ENCODE data around the gene ITGB4. TPM values are rescaled to one million over a fixed set of nuclear protein-coding genes. Genes with fewer than 3 reads are reported as not detected.
"Not testable (repeated sequence)": the region's sequence is repeated elsewhere in the genome, so short reads cannot be mapped to it uniquely, and the experiment has no call there.

Gene ITGB4
- total RNA-seq, 1 experiment from 2014 or later, result not detected

DNA sequence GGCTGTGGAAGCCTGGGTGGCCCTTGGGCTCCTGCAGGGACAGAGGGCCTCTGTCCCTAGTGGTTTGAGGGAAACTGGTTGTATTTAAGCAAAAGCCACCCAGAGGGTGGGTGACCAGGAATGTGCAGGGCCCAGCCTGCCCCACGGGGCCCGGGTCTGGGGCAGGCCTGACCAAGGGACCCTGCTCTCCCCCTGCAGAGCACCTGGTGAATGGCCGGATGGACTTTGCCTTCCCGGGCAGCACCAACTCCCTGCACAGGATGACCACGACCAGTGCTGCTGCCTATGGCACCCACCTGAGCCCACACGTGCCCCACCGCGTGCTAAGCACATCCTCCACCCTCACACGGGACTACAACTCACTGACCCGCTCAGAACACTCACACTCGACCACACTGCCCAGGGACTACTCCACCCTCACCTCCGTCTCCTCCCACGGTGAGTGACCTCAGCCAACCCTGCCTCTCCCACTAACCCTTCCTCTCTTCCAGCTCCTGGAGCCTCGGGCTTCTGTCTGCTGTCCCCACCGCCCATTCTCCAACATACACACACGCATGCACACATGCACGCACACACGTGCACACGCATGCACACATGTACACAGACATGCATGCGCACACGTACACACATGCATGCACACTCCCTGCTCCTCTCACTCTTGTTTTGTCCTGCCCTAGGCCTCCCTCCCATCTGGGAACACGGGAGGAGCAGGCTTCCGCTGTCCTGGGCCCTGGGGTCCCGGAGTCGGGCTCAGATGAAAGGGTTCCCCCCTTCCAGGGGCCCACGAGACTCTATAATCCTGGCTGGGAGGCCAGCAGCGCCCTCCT, 33.3 kb downstream of the ITGB4 start:
- Histone ChIP-seq H3K9me3 (no peaks in the 10 kb centered on the region), H3K27me3 (no peaks in the 10 kb centered on the region), H3K4me3 (no peak overlapping the region), H3K36me3 (no peaks in the 10 kb centered on the region)
- DNase-seq, result no peak

DNA sequence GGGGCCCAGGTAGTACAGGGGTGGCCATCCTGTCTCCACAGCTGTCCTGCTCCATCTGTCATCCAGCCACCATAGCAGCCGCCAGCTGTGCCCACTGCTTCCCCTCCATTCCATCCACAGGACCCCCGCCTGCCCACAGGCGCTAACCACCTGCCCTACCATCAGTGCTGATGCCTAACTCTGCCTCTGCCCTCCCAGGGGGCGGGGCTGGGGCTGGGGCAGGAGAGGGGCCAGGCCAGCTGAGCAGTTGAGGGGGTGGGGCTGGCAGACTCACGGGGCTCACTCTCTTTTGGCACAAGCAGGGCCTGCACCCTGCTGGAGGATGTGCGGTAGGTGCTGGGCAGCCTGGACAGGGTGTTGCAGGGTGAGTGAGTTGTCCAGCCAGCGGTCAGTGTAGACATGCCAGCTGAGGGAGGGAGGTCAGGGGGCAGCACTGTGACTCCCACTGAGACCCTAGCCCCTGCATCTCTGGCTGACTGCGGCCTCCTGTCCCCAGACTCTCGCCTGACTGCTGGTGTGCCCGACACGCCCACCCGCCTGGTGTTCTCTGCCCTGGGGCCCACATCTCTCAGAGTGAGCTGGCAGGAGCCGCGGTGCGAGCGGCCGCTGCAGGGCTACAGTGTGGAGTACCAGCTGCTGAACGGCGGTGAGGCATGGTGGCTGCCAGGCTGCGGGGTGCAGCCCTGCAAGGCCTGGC, 34.1 kb downstream of the ITGB4 start:
- Histone ChIP-seq H3K9me3 (no peaks in the 10 kb centered on the region), H3K4me3 (no peak overlapping the region), H3K27me3 (no peaks in the 10 kb centered on the region), H3K36me3 (no peaks in the 10 kb centered on the region)
- DNase-seq, result peak; percentile 48

DNA sequence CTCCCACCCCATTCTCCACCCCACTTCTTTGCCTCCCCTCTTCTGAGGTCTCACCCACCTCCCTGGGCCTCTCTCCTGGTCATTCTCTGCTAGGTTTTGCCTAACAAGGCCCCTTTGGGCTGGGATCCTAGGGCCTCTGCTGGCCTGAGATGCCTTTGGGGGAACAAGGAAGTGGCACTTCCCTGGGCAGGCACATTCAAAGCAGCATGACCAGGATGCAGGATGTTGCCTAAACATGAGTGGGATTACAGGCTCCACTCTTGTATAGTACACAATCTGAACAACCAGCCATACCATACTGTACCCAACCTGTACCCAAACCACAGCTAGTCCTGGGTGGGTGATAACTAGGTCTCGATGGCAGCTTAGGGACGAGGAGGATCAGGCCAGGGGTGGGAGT, 34.7 kb downstream of the ITGB4 start:
- no peaks in the 10 kb centered on the region for H3K9me3 ChIP-seq
- no peaks in the 10 kb centered on the region for H3K27me3 ChIP-seq
- H3K4me3 ChIP-seq, result no peak overlapping the region
- H3K36me3 ChIP-seq, result no peaks in the 10 kb centered on the region
- no peak for DNase-seq

DNA sequence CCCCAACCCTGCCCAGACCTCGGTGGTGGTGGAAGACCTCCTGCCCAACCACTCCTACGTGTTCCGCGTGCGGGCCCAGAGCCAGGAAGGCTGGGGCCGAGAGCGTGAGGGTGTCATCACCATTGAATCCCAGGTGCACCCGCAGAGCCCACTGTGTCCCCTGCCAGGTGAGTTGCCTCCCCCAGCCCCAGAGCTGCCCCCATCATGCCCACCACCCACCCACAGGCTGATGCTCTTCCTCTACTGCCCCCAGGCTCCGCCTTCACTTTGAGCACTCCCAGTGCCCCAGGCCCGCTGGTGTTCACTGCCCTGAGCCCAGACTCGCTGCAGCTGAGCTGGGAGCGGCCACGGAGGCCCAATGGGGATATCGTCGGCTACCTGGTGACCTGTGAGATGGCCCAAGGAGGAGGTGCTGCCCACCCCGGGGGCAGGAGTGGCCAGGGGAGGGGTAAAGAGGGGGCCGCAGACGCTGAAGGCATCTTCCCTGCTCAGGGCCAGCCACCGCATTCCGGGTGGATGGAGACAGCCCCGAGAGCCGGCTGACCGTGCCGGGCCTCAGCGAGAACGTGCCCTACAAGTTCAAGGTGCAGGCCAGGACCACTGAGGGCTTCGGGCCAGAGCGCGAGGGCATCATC, 35.3 kb downstream of the ITGB4 start:
- Histone ChIP-seq H3K27me3 (no peaks in the 10 kb centered on the region), H3K4me3 (no peak overlapping the region), H3K36me3 (no peaks in the 10 kb centered on the region), H3K9me3 (no peaks in the 10 kb centered on the region)
- no peak for DNase-seq

DNA sequence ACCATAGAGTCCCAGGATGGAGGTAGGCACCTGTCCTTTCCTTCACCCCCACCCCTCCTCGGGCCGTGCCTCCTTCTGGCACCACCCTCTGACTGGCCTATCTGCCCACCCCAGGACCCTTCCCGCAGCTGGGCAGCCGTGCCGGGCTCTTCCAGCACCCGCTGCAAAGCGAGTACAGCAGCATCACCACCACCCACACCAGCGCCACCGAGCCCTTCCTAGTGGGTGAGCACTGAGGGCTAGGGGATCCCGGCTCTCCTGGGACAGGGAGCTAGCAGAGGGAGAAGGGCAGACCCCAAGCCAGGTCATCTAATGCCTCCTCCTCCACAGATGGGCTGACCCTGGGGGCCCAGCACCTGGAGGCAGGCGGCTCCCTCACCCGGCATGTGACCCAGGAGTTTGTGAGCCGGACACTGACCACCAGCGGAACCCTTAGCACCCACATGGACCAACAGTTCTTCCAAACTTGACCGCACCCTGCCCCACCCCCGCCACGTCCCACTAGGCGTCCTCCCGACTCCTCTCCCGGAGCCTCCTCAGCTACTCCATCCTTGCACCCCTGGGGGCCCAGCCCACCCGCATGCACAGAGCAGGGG, 35.9 kb downstream of the ITGB4 start:
- Histone ChIP-seq H3K36me3 (no peaks in the 10 kb centered on the region), H3K9me3 (no peaks in the 10 kb centered on the region), H3K4me3 (no peak overlapping the region), H3K27me3 (no peaks in the 10 kb centered on the region)
- DNase-seq, result no peak

DNA sequence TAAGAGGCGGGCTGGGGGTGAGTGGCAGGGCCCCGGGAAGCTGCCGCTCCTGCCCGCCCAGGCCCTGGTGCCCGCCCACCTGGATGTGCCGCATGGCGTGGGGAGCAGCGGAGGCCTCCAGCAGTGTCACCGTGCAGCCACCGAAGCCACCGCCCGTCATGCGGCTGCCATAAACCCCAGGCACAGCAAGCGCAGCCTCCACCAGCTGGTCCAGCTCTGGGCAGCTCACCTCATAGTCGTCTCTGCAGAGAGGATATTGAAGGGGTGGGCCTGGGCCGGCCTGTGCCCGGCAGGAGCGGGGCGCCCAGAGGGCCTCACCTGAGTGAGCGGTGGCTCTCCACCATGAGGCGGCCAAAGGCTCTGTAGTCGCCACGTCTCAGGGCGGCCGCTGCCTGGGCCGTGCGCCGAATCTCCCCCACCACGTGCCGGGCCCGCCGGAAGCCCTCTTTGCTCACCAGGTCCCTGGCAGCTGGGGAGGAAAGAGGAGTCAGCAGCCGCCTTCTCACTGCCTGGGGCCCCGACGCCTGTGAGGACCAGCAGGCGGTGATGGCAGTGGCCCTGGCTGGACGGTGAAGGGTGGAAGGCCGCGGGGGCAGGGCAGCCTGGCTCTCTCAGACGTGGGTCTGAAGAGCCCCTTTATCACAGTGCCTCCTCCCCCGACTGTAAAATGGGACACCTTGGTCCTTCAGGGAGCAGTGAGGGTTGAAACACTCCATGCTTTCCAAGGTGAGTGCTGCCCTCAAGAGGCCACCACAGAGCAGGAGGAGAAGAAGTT, 37.1 kb downstream of the ITGB4 start:
- no peak overlapping the region for H3K4me3 ChIP-seq
- H3K36me3 ChIP-seq, result 0 out of 2 replicates have a peak, but pooled peaks cover 3% of the 10 kb centered on the region
- no peaks in the 10 kb centered on the region for H3K27me3 ChIP-seq
- no peak for DNase-seq
- H3K9me3 ChIP-seq, result no peaks in the 10 kb centered on the region

DNA sequence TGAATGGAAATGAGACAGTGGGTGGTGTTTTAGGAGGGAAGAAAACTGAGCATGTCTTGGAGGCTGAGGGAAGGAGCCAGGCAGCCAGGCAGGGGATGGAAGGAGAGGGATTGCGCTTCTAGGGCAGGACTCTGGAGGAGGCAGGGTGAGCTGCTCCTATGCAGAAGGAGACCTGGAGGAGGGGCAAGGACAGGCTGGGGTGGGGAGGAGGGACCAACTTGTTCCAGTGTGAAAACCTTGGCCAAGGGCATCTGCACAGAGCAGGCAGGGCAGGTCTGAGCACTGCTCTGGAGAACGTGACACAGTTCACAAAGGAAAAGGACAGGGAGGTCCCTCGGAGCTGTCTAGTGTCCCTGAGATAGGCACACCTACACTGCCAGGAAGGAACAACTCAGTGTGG, 38.2 kb downstream of the ITGB4 start:
- DNase-seq, result no peak
- Histone ChIP-seq H3K4me3 (no peak overlapping the region), H3K27me3 (no peaks in the 10 kb centered on the region), H3K9me3 (no peaks in the 10 kb centered on the region), H3K36me3 (0 out of 2 replicates have a peak, but pooled peaks cover 4% of the 10 kb centered on the region)

DNA sequence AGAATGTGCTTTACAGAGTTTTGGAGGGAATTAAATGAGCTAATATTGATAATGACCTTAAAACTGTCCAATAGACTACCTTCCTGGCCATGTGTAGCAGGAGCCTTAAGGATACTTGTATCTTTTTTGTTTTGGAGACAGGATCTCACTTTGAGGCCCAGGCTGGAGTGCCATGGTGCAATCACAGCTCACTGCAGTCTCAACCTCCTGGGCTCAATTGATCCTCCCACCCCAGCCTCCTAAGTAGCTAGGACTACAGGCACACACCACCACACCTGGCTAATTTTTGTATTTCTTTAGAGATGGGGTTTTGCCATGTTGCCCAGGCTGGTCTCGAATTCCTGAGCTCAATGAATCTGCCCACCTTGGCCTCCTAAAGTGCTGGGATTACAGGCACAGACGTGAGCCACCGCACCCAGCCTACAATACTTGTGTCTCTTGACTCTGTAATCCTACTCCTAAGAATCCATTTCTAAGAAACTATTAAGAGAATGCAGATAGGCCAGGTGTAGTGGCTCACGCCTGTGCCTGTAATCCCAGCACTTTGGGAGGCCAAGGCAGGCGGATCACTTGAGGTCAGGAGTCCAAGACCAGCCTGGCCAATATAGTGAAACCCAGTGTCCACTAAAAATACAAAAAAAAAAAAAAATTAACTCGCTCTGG, 38.9 kb downstream of the ITGB4 start:
- not testable (repeated sequence) for H3K4me3 ChIP-seq, H3K36me3 ChIP-seq, H3K27me3 ChIP-seq, H3K9me3 ChIP-seq, DNase-seq

DNA sequence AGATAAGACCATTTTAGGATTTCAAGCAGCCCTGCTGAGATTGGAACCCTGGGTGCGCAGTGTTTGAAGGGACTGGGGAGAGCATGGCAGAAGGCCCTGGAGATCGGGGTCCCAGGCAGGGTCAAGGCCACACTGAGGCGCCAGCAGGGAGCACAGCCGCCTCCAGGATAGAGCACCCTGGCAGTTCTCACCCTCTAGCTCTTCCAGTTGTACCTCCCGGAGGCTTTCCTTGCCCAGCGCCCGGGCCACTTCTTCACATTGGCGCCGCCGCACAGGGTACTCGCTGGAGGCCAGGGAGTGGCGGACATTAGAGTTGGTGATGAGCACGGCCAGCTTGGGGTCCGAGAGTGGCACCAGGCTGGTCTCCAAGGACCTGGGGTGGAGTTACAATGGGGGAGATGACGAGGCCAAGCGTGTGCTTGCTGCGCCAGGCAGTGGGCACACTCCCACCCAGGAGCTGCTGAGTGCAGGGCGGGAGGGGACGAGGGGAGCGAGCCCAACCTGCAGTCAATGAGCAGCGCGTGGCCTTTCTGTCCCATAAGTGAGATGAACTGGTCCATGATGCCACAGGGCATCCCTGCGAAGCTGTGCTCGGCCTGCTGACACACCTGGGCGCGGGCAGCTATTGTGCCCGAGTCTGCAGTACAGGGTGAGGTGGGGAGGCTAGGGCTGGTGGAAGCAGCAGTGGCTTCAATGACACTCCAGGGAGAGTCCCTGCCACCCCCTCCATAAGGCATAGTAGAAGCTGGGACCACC, 41.4 kb downstream of the ITGB4 start:
- Histone ChIP-seq H3K27me3 (no peaks in the 10 kb centered on the region), H3K4me3 (no peak overlapping the region)
- no peak for DNase-seq

DNA sequence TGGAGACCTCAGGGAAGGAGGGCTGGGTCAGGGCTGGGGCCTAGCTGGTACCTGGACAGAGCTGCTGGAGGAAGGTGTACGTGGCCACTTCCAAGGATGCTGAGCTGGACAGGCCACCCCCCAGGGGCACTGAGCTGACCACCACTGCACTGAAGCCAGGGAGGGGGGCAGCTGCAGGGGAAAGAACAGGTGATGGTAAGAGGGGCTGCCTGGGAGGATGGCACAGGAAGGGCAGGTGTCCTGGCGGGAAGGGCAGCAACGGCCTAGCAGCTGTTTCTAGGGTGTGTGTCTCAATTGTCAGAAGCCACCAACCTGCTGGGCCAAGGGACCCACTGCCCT, 42.0 kb downstream of the ITGB4 start:
- 0 out of 2 replicates have a peak, but pooled peaks cover 4% of the 10 kb centered on the region for H3K36me3 ChIP-seq
- no peak overlapping the region for H3K4me3 ChIP-seq
- DNase-seq, result no peak
- no peaks in the 10 kb centered on the region for H3K27me3 ChIP-seq
- H3K9me3 ChIP-seq, result no peaks in the 10 kb centered on the region

More for the DNA sequence above, 41.4 kb downstream of the ITGB4 start:
- Histone ChIP-seq H3K36me3 (0 out of 2 replicates have a peak, but pooled peaks cover 4% of the 10 kb centered on the region), H3K9me3 (no peaks in the 10 kb centered on the region)

DNA sequence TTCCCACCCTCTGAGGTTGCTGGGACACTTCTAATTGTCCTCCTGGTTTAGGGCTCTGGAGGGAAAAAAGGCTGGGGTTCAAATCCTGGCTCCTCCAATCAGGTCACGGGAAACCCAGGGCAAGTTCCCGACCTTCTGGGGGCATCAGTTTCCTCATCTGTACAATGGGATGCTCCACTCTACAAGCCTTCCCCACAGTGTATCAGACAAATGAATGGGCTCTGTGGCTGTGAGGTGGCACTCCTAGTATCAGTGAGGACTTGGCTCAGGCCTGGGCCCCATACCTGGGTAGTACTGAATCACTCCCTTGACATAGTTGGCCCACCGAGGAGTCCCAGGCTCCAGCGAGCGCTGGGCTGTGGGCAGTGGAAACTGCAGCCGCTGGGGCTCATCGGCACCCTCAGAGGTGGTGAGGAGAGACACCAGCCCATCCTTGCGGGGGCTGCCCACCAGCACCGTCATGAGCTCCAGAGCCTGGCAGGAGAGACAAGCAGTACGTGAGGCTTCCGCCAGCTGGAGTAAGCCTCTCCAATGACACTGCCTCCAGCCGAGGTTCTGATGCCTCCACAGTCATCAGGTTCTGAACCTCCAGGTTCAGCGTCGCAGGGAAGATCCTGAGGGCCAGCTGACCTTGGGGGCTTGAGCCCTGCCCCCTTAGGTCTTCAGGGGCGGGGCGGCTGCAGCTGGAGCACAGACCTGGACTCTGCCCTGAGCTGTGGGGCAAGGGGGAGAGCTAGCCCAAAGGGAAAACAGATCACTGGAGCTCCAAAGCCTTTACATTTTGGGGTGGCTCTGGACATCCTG, 42.6 kb downstream of the ITGB4 start:
- H3K9me3 ChIP-seq, result no peaks in the 10 kb centered on the region
- no peak for DNase-seq
- H3K4me3 ChIP-seq, result peak overlapping the region; percentile 69
- 0 out of 2 replicates have a peak, but pooled peaks cover 4% of the 10 kb centered on the region for H3K36me3 ChIP-seq
- no peaks in the 10 kb centered on the region for H3K27me3 ChIP-seq

DNA sequence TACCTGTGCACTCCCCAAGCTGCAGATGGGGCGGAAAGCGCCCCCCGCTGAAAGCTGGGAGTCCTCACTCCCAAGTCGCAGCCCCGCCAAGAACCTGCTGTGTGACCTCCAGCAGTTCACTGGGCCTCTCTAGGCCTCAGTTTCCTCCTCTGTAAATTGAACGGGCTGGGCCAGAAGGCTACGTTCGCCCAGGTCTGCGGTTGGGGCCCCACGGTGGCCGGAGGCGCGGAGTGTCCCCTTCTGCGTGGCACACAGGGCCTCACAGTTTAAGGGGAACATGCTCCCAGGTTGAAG, 43.1 kb downstream of the ITGB4 start:
- peak overlapping the region; percentile 69 for H3K4me3 ChIP-seq
- H3K27me3 ChIP-seq, result no peaks in the 10 kb centered on the region
- H3K36me3 ChIP-seq, result 0 out of 2 replicates have a peak, but pooled peaks cover 4% of the 10 kb centered on the region
- DNase-seq, result no peak
- H3K9me3 ChIP-seq, result no peaks in the 10 kb centered on the region

DNA sequence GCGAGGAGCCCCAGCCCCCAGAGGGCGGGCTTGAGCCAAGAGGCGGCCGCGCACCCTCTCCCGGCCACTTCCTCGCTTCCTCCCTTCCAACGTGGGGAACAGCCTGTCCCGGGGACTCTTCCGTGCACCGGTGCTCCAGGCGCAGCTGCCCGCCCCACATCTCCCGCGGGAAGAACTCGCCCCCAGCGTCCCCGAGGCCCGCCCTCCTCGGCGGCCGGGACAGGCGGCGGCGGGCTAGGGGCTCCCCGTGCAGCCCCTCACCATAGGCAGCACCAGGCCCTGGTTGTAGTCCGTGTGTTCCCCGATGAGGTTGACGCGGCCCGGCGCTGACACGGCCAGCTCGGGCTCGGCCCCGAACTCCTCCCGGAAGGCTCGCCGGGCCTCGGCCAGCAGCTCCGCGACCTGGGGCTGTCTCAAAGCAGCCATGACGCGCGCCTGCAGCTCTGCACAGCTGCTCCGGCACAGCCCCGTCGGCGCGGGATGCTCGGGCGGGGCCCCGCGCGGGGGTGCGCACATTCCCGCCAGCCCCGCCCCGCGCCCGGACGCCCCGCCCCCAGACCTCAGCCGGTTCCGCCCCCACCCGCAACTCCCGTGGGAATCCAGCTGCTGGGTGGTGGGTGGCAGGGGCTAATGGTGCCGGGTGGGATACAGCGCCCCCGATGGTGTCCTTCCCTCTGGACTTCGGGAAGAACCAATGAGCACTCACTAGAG, 43.6 kb downstream of the ITGB4 start, which contains the start of gene GALK1:
TSS of gene GALK1 (minus strand) at position 482 of the 711 bp plus-strand sequence. CDS start at position 426, 56 bp downstream.
- H3K27me3 ChIP-seq, result no peaks in the 10 kb centered on the region
- peak; percentile 76 for DNase-seq
- H3K4me3 ChIP-seq, result peak within 1 kb of the TSS; percentile 69
- no peaks in the 10 kb centered on the region for H3K9me3 ChIP-seq
- H3K36me3 ChIP-seq, result 0 out of 2 replicates have a peak, but pooled peaks cover 4% of the 10 kb centered on the region

DNA sequence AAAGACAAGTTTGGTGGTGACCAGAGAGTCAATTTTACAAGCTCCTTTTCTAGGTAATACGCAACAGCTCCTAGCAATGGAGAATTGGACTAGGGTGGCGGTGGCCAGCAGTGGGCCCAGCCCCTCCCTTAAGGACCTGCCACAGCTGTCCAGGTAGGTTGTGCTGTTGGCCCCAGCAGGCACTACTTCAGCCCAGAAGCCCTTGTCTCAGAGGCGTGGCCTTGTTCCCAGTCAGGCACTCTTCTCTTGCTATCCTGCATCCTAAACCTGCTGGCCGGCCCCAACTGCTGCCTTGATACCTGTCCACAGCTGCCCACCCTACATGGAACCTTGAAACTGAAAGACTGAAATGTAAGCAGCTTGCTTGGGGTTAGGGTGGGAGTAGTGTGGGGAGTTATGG, 44.7 kb downstream of the ITGB4 start:
- 0 out of 2 replicates have a peak, but pooled peaks cover 4% of the 10 kb centered on the region for H3K36me3 ChIP-seq
- no peak overlapping the region for H3K4me3 ChIP-seq
- H3K27me3 ChIP-seq, result no peaks in the 10 kb centered on the region
- no peaks in the 10 kb centered on the region for H3K9me3 ChIP-seq
- DNase-seq, result no peak

Data from MG63 (cell line).